OCI-LY3 (cell line): ENCODE results near the gene SAMD15.

ENCODE experiments used
- EZH2phosphoT487 ChIP-seq: fragments of 200-600 bp; shearing (Covaris generic); IDR thresholded peaks from 2 replicates; pipeline ENCODE4 v1.6.1; 2018; ENCODE audit warnings: antibody characterized with exemption, mixed run types, low read depth
- TF ChIP-seq, protein P1 (sequence below): fragments of 200-600, 300-600 bp; sonication (generic); IDR thresholded peaks from 2 replicates; pipeline ENCODE4 v1.5.1; 2014; ENCODE audit warnings: antibody characterized with exemption, low read length, low read depth

DNA sequence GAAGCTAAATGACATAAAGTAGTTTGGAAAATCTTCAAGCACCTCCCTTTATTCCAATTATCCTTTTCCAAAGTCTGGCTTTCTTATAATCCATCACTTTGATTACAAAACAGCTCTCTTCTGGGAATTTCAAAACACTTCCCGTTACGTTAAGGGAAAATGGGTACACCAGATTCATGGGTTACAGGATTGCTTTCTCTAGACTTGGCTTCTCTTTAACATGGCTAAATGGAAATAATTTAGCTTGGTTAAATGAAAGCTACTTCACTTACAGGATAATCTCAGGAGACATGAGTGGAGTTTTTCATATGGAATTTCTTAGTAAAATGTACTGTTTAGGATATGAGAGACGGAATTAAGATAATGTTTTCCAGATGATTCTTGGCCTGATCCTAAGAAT lies 41.6 kb upstream of the SAMD15 start:
- TF ChIP-seq, protein P1, sequence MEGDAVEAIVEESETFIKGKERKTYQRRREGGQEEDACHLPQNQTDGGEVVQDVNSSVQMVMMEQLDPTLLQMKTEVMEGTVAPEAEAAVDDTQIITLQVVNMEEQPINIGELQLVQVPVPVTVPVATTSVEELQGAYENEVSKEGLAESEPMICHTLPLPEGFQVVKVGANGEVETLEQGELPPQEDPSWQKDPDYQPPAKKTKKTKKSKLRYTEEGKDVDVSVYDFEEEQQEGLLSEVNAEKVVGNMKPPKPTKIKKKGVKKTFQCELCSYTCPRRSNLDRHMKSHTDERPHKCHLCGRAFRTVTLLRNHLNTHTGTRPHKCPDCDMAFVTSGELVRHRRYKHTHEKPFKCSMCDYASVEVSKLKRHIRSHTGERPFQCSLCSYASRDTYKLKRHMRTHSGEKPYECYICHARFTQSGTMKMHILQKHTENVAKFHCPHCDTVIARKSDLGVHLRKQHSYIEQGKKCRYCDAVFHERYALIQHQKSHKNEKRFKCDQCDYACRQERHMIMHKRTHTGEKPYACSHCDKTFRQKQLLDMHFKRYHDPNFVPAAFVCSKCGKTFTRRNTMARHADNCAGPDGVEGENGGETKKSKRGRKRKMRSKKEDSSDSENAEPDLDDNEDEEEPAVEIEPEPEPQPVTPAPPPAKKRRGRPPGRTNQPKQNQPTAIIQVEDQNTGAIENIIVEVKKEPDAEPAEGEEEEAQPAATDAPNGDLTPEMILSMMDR: no peak
- TF ChIP-seq EZH2phosphoT487: no peak
